HAP-1 (cell line): Measurements from ENCODE around the gene PES1.
"Not testable (repeated sequence)": the region's sequence is repeated elsewhere in the genome, so short reads cannot be mapped to it uniquely, and the experiment has no call there.

Experiments
- DNase-seq, 2 experiments: peaks; one replicate each; pipeline ENCODE4 v3.0.0-alpha.2; 2016 to 2020; ENCODE audit warnings: low spot score in 2 of 2
- H3K27me3 ChIP-seq: fragments of 250-450 bp; sonication (Bioruptor Pico); 2 replicates; pipeline ENCODE4 v1.5.1; 2020; ENCODE audit warnings: low read depth, mild to moderate bottlenecking, moderate library complexity
- H3K36me3 ChIP-seq: fragments of 250-450 bp; sonication (Bioruptor Pico); replicated peaks from 2 replicates; pipeline ENCODE4 v1.5.1; 2020; ENCODE audit warnings: mild to moderate bottlenecking
- H3K4me1 ChIP-seq: fragments of 250-450 bp; sonication (Bioruptor Pico); 2 replicates; pipeline ENCODE4 v1.5.1; 2020; ENCODE audit warnings: mild to moderate bottlenecking
- H3K4me3 ChIP-seq: fragments of 250-450 bp; sonication (Bioruptor Pico); 2 replicates; pipeline ENCODE4 v1.5.1; 2020; ENCODE audit warnings: mild to moderate bottlenecking, moderate library complexity
- H3K9me3 ChIP-seq: fragments of 250-450 bp; sonication (Bioruptor Pico); 2 replicates; pipeline ENCODE4 v1.5.1; 2020; ENCODE audit warnings: mild to moderate bottlenecking, moderate library complexity
- in situ Hi-C: fragments of 300-500 bp; cut with MboI; formaldehyde crosslinking; loops from 3 replicates; pipeline ENCODE4 v1.14.3; 2020; ENCODE audit warnings: low sequenced_read_pairs, inconsistent platforms, mixed read lengths

The PES1 gene

GRCh38 chr22:30564045-30564760 is 27.5 kb downstream of the PES1 start:
- Histone ChIP-seq H3K4me3 (no peak overlapping the region), H3K27me3 (no peaks in the 10 kb centered on the region), H3K9me3 (no peaks in the 10 kb centered on the region), H3K4me1 (no peaks in the 10 kb centered on the region), H3K36me3 (no peaks in the 10 kb centered on the region)
- DNase-seq: no peak
- in situ Hi-C loops: no loop called here

DNA sequence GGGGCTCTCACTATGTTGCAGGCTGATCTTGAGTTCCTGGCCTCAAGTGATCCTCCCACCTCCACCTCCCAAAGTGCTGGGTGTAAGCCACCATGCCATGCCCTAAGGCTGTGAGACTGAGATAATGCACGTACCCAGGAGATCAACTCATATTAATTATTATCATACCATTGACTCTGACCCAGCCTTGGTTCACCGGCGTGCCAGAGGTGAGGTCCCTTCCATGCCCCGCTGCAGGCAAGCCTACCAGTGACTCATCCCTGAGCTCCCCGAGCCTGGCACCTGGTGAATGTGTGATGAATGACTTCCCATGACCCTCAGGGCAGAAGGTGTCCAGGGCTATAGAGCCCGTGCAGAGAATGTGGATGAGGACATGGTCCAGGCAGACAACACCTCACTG is 29.3 kb downstream of the PES1 start:
- in situ Hi-C loops: no loop called here
- Histone ChIP-seq H3K4me3 (no peak overlapping the region), H3K27me3 (no peaks in the 10 kb centered on the region), H3K4me1 (no peaks in the 10 kb centered on the region), H3K9me3 (no peaks in the 10 kb centered on the region), H3K36me3 (no peaks in the 10 kb centered on the region)
- no peak for DNase-seq

GRCh38 chr22:30561402-30562189 is 30.1 kb downstream of the PES1 start:
- Histone ChIP-seq H3K9me3 (no peaks in the 10 kb centered on the region), H3K4me3 (no peak overlapping the region), H3K27me3 (no peaks in the 10 kb centered on the region), H3K4me1 (no peaks in the 10 kb centered on the region), H3K36me3 (no peaks in the 10 kb centered on the region)
- DNase-seq: no peak
- in situ Hi-C loops: no loop called here

DNA sequence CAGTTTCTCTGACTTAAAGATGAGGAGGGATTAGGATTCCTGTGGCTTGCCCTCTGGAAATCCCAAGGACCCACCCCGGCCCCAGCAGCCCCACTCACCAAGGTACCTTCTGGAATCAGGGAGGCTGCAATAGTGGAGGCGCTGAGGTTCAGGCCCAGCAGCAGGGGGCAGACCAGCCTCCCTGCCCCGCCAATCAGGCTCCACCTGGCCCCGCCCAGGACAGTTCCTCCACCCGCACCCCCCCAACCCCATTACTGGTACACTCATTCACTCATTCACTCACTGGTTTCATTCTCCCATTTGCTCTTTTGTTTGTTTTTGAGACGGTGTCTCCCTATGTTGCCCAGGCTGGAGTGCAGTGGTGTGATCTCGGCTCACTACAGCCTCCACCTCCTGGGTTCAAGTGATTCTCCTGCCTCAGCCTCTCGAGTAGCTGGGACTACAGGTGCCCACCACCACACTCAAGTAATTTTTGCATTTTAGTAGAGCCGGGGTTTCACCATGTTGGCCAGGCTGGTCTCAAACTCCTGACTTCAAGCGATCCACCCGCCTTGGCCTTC is 31.0 kb downstream of the PES1 start:
- H3K9me3 ChIP-seq, in situ Hi-C loops, H3K4me1 ChIP-seq, H3K27me3 ChIP-seq, H3K4me3 ChIP-seq, H3K36me3 ChIP-seq: not testable (repeated sequence)
- DNase-seq: peak in 1 of 2 experiments; percentile 50

- DNase-seq: no peak
- no peaks in the 10 kb centered on the region for H3K4me1 ChIP-seq
- no peaks in the 10 kb centered on the region for H3K27me3 ChIP-seq
- in situ Hi-C loops: no loop called here
- no peaks in the 10 kb centered on the region for H3K36me3 ChIP-seq
- no peak overlapping the region for H3K4me3 ChIP-seq
- no peaks in the 10 kb centered on the region for H3K9me3 ChIP-seq
These were observed 31.8 kb downstream of the PES1 start for GRCh38 chr22:30559889-30560288.

- in situ Hi-C loops: no loop called here
- no peaks in the 10 kb centered on the region for H3K9me3 ChIP-seq
- H3K27me3 ChIP-seq: no peaks in the 10 kb centered on the region
- H3K4me1 ChIP-seq: no peaks in the 10 kb centered on the region
- H3K4me3 ChIP-seq: no peak overlapping the region
- no peaks in the 10 kb centered on the region for H3K36me3 ChIP-seq
- DNase-seq: no peak
These were observed 34.5 kb downstream of the PES1 start for GRCh38 chr22:30557243-30557642.

- Histone ChIP-seq H3K4me3 (no peak overlapping the region), H3K9me3 (no peaks in the 10 kb centered on the region), H3K4me1 (no peaks in the 10 kb centered on the region), H3K36me3 (no peaks in the 10 kb centered on the region), H3K27me3 (no peaks in the 10 kb centered on the region)
- in situ Hi-C loops: no loop called here
- DNase-seq: no peak
These were observed 35.3 kb downstream of the PES1 start for GRCh38 chr22:30556388-30556787.

GRCh38 chr22:30555282-30556210 is 36.2 kb downstream of the PES1 start:
- no peak for DNase-seq
- in situ Hi-C loops: no loop called here
- no peaks in the 10 kb centered on the region for H3K36me3 ChIP-seq
- no peaks in the 10 kb centered on the region for H3K4me1 ChIP-seq
- H3K4me3 ChIP-seq: no peak overlapping the region
- no peaks in the 10 kb centered on the region for H3K9me3 ChIP-seq
- H3K27me3 ChIP-seq: no peaks in the 10 kb centered on the region

DNA sequence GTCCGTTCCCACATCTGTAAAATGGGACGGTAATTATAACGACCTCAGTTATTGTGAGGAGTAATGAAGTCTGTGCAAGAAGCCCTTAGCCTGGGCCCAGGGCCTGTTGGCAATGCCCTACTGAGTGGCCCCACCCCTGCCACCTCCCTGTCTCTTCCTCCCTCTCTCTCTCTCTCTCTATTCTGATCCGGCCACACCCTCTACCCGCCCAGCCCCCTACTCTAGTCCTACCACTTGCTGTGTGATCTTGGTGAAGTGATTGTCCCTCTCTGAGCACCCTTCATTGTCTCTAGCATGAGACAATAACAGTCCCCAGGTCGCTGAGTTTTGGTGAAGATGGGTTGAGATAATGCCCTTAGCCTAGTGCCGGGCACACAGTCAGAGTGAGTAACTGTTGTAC is 37.7 kb downstream of the PES1 start:
- H3K4me3 ChIP-seq: no peak overlapping the region
- H3K9me3 ChIP-seq: no peaks in the 10 kb centered on the region
- in situ Hi-C loops: no loop called here
- DNase-seq: no peak
- no peaks in the 10 kb centered on the region for H3K27me3 ChIP-seq
- H3K4me1 ChIP-seq: no peaks in the 10 kb centered on the region
- no peaks in the 10 kb centered on the region for H3K36me3 ChIP-seq

GRCh38 chr22:30552719-30553118 is 39.0 kb downstream of the PES1 start:
- DNase-seq: no peak
- no peaks in the 10 kb centered on the region for H3K9me3 ChIP-seq
- H3K27me3 ChIP-seq: no peaks in the 10 kb centered on the region
- H3K36me3 ChIP-seq: no peaks in the 10 kb centered on the region
- H3K4me3 ChIP-seq: no peak overlapping the region
- H3K4me1 ChIP-seq: no peaks in the 10 kb centered on the region
- in situ Hi-C loops: no loop called here

DNA sequence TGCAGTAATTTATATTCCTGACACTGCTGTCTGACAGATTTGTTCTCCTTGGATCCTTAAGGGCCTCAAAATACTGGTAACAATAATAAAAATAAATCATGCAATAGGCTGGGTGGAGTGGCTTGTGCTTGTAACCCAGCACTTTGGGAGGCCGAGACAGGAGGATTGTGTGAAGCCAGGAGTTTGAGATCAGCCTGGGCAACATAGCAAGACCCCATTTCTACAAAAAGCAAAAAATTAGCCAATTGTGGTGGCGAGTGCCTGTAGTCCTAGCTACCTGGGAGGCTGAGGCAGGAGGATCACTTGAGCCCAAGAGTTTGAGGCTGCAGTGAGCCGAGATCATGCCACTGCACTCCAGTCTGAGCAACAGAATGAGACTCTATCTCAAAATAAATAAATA is 39.9 kb downstream of the PES1 start:
- H3K4me3 ChIP-seq, in situ Hi-C loops, DNase-seq, H3K9me3 ChIP-seq, H3K4me1 ChIP-seq, H3K27me3 ChIP-seq, H3K36me3 ChIP-seq: not testable (repeated sequence)

- in situ Hi-C loops: no loop called here
These were observed 44.5 kb downstream of the PES1 start for GRCh38 chr22:30547188-30547587.

DNA sequence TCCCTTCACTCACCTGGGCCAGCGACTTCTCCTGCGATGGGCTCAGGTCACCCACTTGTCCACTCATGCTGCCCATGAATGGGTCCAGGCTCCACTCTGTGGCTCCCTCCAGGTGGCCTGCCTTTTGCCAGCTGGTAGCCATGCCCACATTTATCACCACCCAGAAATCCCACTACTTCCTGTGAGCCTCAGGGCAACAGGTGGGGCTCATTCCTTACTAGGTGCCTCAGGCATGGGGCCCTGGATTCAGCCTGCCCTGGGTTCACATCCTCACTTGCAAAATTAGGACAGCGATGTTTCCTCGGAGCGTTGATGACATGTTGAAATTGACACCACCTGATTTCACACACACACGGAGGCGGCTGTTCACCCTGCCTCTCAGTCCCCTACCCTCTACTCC is 45.1 kb downstream of the PES1 start, which contains the start of gene SEC14L6:
TSS of gene SEC14L6 (minus strand) at position 126 of the 400 bp plus-strand sequence. CDS start at position 67, 59 bp downstream.
- no peaks in the 10 kb centered on the region for H3K4me1 ChIP-seq
- no peaks in the 10 kb centered on the region for H3K36me3 ChIP-seq
- in situ Hi-C loops: no loop called here
- H3K9me3 ChIP-seq: no peaks in the 10 kb centered on the region
- no peak for DNase-seq
- peaks cover 4% of the 10 kb centered on the region; the same call in 1 of the 2 replicates for H3K27me3 ChIP-seq
- H3K4me3 ChIP-seq: no peak within 1 kb of the TSS

More at GRCh38 chr22:30547188-30547587, 44.5 kb downstream of the PES1 start:
- no peaks in the 10 kb centered on the region for H3K9me3 ChIP-seq
- no peak for DNase-seq
- H3K4me1 ChIP-seq: no peaks in the 10 kb centered on the region
- H3K36me3 ChIP-seq: no peaks in the 10 kb centered on the region
- H3K27me3 ChIP-seq: peaks cover 4% of the 10 kb centered on the region; the same call in 1 of the 2 replicates
- H3K4me3 ChIP-seq: no peak overlapping the region
